Cardiac muscle cell (in vitro differentiated cells and primary cell): ENCODE measurements around the gene KRTAP4-4. TPM values are rescaled to one million over a fixed set of nuclear protein-coding genes. Genes with fewer than 3 reads are reported as not detected.
"Not testable (repeated sequence)": the region's sequence is repeated elsewhere in the genome, so short reads cannot be mapped to it uniquely, and the experiment has no call there.

Experiments used
- DNase-seq, 2 donors: peaks; one replicate each; pipeline versions ENCODE4 v3.0.0 to v3.0.0-alpha.2; 2010 to 2017; ENCODE audit warnings: low read depth in 1 of 2, low spot score in 1 of 2
- H3K27ac ChIP-seq: fragments of 200-600 bp; sonication (generic); 2 replicates; pipeline ENCODE4 v1.5.1; 2016
- H3K27me3 ChIP-seq: fragments of 200-600 bp; sonication (generic); 2 replicates; pipeline ENCODE4 v1.6.0; 2016; ENCODE audit warnings: control low read depth
- H3K36me3 ChIP-seq: fragments of 200-600 bp; sonication (generic); 2 replicates; pipeline ENCODE4 v1.5.1; 2016; ENCODE audit warnings: control low read depth
- H3K4me1 ChIP-seq: fragments of 200-600 bp; sonication (generic); 2 replicates; pipeline ENCODE4 v1.8.1; 2017; ENCODE audit warnings: low read depth, mild to moderate bottlenecking, mixed run types
- H3K4me3 ChIP-seq: fragments of 200-600 bp; sonication (generic); 2 replicates; pipeline ENCODE4 v1.5.1; 2016; ENCODE audit warnings: mild to moderate bottlenecking
- H3K9me3 ChIP-seq: fragments of 200-600 bp; sonication (generic); 2 replicates; pipeline ENCODE4 v1.5.1; 2017; ENCODE audit warnings: low read depth, mild to moderate bottlenecking, control low read depth
- polyA plus RNA-seq: library from polyadenylated mRNA; unstranded; fragments of >200 nt; fragmentation: Nextera tagmentation; extraction: Ambion mirVana; gene quantifications from 2 replicates; pipeline ENCODE4 v1.2.1, GENCODE V29; 2016
- total RNA-seq: library from RNA; depleted of rRNA; stranded (reverse); fragments of >200 nt; gene quantifications from 2 replicates; pipeline ENCODE4 v1.2.3, GENCODE V29; 2016
- TF ChIP-seq, protein P1 (sequence below): IDR thresholded peaks from 2 replicates; pipeline ENCODE4 v1.5.1; 2012; ENCODE audit warnings: low read depth, mild to moderate bottlenecking, low read length

KRTAP4-4 gene
- total and polyA plus RNA-seq, 2 experiments from 2014 or later = not detected

DNA sequence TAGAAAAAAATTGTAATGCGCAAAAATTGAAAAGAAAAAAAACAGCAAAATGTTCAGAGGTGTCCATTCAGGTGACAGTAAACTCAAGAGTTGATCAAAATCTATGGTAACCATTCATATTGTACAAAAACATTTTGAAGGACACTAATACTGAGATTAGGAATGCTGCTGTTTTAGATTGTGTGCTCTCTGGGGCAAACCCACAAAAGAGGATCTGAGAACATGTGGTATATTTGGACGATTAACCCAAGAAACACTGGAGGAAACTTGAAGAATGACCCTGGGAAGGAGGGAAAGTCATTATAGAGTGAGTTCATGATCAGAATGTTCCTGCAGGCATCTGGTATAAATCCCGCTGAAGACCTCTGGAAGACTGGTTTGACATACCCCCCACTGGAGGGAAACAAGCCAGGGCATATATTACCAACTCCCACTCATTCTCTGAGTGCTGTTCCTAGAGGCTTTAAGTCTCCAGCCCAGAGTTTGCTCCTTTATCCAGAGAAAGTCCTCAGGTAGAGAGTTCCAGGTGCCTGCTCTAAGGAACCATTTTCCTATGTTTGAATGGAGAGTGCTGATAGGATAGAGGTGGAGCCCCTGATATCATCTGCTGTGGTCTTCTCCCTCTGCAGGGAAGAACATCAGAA lies 16.3 kb upstream of the KRTAP4-4 start:
- DNase-seq = no peak
- Histone ChIP-seq H3K4me3 (no peak overlapping the region), H3K27ac (no peak overlapping the region), H3K9me3 (no peaks in the 10 kb centered on the region), H3K27me3 (peaks cover 2% of the 10 kb centered on the region), H3K36me3 (no peaks in the 10 kb centered on the region), H3K4me1 (no peaks in the 10 kb centered on the region)
- TF ChIP-seq, protein P1, sequence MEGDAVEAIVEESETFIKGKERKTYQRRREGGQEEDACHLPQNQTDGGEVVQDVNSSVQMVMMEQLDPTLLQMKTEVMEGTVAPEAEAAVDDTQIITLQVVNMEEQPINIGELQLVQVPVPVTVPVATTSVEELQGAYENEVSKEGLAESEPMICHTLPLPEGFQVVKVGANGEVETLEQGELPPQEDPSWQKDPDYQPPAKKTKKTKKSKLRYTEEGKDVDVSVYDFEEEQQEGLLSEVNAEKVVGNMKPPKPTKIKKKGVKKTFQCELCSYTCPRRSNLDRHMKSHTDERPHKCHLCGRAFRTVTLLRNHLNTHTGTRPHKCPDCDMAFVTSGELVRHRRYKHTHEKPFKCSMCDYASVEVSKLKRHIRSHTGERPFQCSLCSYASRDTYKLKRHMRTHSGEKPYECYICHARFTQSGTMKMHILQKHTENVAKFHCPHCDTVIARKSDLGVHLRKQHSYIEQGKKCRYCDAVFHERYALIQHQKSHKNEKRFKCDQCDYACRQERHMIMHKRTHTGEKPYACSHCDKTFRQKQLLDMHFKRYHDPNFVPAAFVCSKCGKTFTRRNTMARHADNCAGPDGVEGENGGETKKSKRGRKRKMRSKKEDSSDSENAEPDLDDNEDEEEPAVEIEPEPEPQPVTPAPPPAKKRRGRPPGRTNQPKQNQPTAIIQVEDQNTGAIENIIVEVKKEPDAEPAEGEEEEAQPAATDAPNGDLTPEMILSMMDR = no peak

DNA sequence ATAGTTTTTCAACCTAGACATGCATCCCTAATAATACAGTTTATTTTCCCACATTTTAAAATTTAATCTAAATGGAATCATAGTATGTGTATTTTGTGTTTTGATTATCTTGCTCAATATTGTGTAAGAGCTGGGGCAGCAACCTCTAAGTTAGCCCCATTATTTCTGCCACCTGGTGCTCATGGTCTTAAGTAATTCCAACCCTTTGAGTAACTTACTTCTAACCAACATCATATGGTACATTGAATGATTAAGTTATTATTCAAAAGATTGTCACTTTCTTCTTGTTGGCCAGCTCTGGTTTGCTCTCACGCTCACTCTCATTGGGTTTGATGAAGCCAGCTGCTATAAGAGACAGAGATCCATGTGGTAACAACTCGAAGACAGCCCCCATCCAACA lies 11.3 kb upstream of the KRTAP4-4 start:
- no peaks in the 10 kb centered on the region for H3K36me3 ChIP-seq
- no peaks in the 10 kb centered on the region for H3K4me1 ChIP-seq
- no peak for DNase-seq
- H3K4me3 ChIP-seq = no peak overlapping the region
- peaks cover 2% of the 10 kb centered on the region for H3K27me3 ChIP-seq
- H3K27ac ChIP-seq = no peak overlapping the region
- H3K9me3 ChIP-seq = no peaks in the 10 kb centered on the region
- TF ChIP-seq, protein P1 = no peak

DNA sequence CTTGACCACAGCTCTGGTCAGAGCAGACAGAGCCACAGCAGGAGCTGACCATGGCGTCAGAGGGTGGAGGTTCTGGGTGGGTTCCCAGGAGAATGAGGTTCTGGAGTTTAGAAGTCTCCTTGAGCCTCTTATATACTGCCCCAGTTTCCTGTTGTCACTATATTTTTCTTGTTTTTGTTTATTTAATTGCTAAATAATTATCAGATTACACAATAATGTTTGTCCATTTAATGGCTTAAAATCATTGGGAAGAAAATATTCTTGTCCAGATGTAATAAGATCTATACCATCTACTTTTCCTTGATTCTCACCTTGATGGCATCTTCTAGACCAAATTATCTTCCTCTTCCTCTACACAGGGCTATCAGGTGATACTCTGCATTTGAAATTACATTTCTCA lies 7.6 kb upstream of the KRTAP4-4 start, which contains the start of gene KRTAP4-3:
Gene KRTAP4-3 (minus strand): TSS at position 101 of the 400 bp plus-strand sequence. CDS start 49 bp downstream, at position 52.
- H3K36me3 ChIP-seq = no peaks in the 10 kb centered on the region
- no peak for DNase-seq
- H3K9me3 ChIP-seq = no peaks in the 10 kb centered on the region
- TF ChIP-seq, protein P1 = no peak
- no peak within 1 kb of the TSS for H3K27ac ChIP-seq
- H3K27me3 ChIP-seq = peaks cover 5% of the 10 kb centered on the region
- no peak within 1 kb of the TSS for H3K4me3 ChIP-seq
- no peaks in the 10 kb centered on the region for H3K4me1 ChIP-seq

DNA sequence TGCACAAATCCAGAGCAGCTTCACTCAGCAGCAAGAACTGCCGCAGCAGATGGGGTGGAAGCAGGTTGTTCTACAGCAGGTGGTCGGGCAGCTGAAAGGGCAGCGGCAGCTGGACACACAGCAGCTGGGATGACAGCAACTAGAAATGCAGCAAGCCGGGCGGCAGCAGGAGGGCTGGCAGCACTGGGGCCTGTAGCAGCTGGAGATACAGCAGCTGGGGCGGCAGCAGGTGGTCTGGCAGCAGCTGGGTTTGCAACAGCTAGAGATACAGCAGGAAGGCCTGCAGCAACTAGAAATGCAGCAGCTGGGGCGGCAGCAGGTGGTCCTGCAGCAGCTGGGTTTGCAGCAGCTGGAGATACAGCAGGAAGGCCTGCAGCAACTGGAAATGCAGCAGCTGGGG lies 7.0 kb upstream of the KRTAP4-4 start:
- Histone ChIP-seq H3K9me3 (no peaks in the 10 kb centered on the region), H3K27me3 (peaks cover 9% of the 10 kb centered on the region), H3K4me1 (no peaks in the 10 kb centered on the region), H3K27ac (no peak overlapping the region), H3K4me3 (no peak overlapping the region), H3K36me3 (no peaks in the 10 kb centered on the region)
- TF ChIP-seq, protein P1 = no peak
- DNase-seq = no peak

DNA sequence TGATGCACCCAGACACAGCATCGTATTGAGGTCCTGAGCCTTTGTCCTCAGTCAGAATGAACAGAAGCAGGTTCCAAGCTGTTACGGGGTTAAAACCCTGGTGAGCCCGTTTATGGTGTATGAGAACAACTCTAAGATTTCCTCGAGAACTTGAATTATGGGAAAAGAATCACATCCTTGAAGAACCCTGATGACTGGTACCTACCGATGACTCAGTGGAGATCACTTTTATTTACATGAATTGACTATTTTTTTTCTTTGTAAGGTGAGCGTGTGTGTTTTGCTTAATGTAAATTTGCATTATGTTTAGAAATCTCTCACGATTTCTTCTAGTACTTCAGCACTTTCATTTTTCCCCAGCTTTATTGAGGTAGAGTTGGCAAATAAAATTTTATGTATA lies 3.3 kb upstream of the KRTAP4-4 start:
- H3K9me3 ChIP-seq = no peaks in the 10 kb centered on the region
- no peak overlapping the region for H3K27ac ChIP-seq
- TF ChIP-seq, protein P1 = no peak
- H3K4me3 ChIP-seq = no peak overlapping the region
- H3K4me1 ChIP-seq = no peaks in the 10 kb centered on the region
- no peak for DNase-seq
- peaks cover 15% of the 10 kb centered on the region for H3K27me3 ChIP-seq
- no peaks in the 10 kb centered on the region for H3K36me3 ChIP-seq

DNA sequence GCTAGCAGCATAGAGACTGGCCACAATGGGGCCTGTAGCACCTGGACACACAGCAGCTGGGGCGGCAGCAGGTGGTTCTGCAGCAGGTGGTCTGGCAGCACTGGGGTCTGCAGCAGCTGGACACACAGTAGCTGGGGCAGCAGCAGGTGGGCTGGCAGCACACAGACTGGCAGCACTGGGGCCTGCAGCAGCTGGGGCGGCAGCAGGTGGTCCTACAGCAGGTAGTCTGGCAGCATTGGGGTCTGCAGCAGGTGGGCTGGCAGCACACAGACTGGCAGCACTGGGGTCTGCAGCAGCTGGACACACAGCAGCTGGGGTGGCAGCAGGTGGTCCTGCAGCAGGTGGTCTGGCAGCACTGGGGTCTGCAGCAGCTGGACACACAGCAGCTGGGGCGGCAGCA lies 358 bp downstream of the KRTAP4-4 start:
- not testable (repeated sequence) for H3K4me1 ChIP-seq, H3K4me3 ChIP-seq, H3K27ac ChIP-seq, DNase-seq, H3K9me3 ChIP-seq, H3K36me3 ChIP-seq
- H3K27me3 ChIP-seq = peaks cover 15% of the 10 kb centered on the region
